NT2/D1 (cell line): ENCODE measurements around the gene ARL15.

Source experiments
- SUZ12 ChIP-seq: IDR thresholded peaks from 2 replicates; pipeline ENCODE4 v1.6.1; 2011; ENCODE audit not compliant: insufficient read length, insufficient read depth; ENCODE audit errors: extremely low read depth
- YY1 ChIP-seq: IDR thresholded peaks from 2 replicates; pipeline ENCODE4 v1.6.1; 2011; ENCODE audit not compliant: insufficient read length, insufficient read depth
- ZNF274 ChIP-seq: IDR thresholded peaks from 2 replicates; pipeline ENCODE4 v1.6.1; 2011; ENCODE audit warnings: mild to moderate bottlenecking, low read depth, low read length

GRCh38 chr5:54302267-54302687 is 8.1 kb downstream of the ARL15 start:
- TF ChIP-seq YY1 (no peak), ZNF274 (no peak), SUZ12 (no peak)
